WTC11 (cell line): ENCODE data around the gene IAH1. TPM values are rescaled to one million over a fixed set of nuclear protein-coding genes. Genes with fewer than 3 reads are reported as not detected.

Experiments
- ATAC-seq: fragments of 200-7000 bp; cut with Tn5 transposase; 2 replicates; pipeline ENCODE4 v1.10.0; 2021; ENCODE audit warnings: mild to moderate bottlenecking, moderate library complexity
- CTCF ChIA-PET: fragments of 300-600 bp; sonication (Branson Sonifier 250); formaldehyde crosslinking; loops from one replicate; lab custom pipeline; 2021; ENCODE audit warnings: antibody characterized with exemption; lab: Charles Lee
- POLR2A ChIA-PET: fragments of 350-600 bp; sonication (Branson Sonifier 250); formaldehyde crosslinking; loops from one replicate; lab custom pipeline; 2021; ENCODE audit warnings: antibody characterized with exemption; lab: Charles Lee
- DNase-seq: peaks from one replicate; pipeline ENCODE4 v3.0.0; 2021; ENCODE audit warnings: low spot score
- H3K27ac Mint-ChIP-seq: 2 replicates; pipeline ENCODE4 v1.8.0; 2021; ENCODE audit warnings: mixed read lengths
- H3K27me3 Mint-ChIP-seq: 2 replicates; pipeline ENCODE4 v1.8.0; 2021; ENCODE audit warnings: low read depth, mild to moderate bottlenecking, moderate library complexity, mixed read lengths
- H3K36me3 Mint-ChIP-seq: 2 replicates; pipeline ENCODE4 v1.8.0; 2021; ENCODE audit warnings: mixed read lengths
- H3K4me1 Mint-ChIP-seq: 2 replicates; pipeline ENCODE4 v1.8.0; 2022; ENCODE audit warnings: mixed read lengths
- H3K4me3 Mint-ChIP-seq: 2 replicates; pipeline ENCODE4 v1.8.0; 2021; ENCODE audit warnings: mild to moderate bottlenecking, moderate library complexity, mixed read lengths
- H3K9me3 Mint-ChIP-seq: 2 replicates; pipeline ENCODE4 v1.8.0; 2021; ENCODE audit warnings: mixed read lengths
- FOXJ3 ChIP-seq: sonication (generic); formaldehyde crosslinking; IDR thresholded peaks from 2 replicates; pipeline ENCODE4 v1.9.0; 2021; ENCODE audit warnings: missing genetic modification reagents, mild to moderate bottlenecking, borderline replicate concordance
- FOXK1 ChIP-seq: sonication (generic); formaldehyde crosslinking; IDR thresholded peaks from 2 replicates; pipeline ENCODE4 v1.8.0; 2022; ENCODE audit warnings: mild to moderate bottlenecking, moderate library complexity, missing genetic modification reagents
- JUN ChIP-seq: sonication (generic); formaldehyde crosslinking; IDR thresholded peaks from 2 replicates; pipeline ENCODE4 v1.8.0; 2023; ENCODE audit warnings: mild to moderate bottlenecking, missing genetic modification reagents
- MXD4 ChIP-seq: fragments of 250-450 bp; sonication (Bioruptor Pico); IDR thresholded peaks from 2 replicates; pipeline ENCODE4 v1.8.0; 2021; ENCODE audit warnings: mild to moderate bottlenecking, moderate library complexity, borderline replicate concordance
- NFE2L1 ChIP-seq: sonication (generic); formaldehyde crosslinking; IDR thresholded peaks from 2 replicates; pipeline ENCODE4 v1.8.1; 2023; ENCODE audit warnings: missing genetic modification reagents
- RORB ChIP-seq: fragments of 250-450 bp; sonication (Bioruptor Pico); IDR thresholded peaks from 2 replicates; pipeline ENCODE4 v1.9.0; 2021; ENCODE audit warnings: mild to moderate bottlenecking
- ZNF232 ChIP-seq: sonication (generic); formaldehyde crosslinking; IDR thresholded peaks from 2 replicates; pipeline ENCODE4 v1.8.0; 2022; ENCODE audit warnings: mild to moderate bottlenecking, missing genetic modification reagents
- ZNF396 ChIP-seq: fragments of 250-450 bp; sonication (Bioruptor Pico); IDR thresholded peaks from 2 replicates; pipeline ENCODE4 v1.8.0; 2021; ENCODE audit warnings: mild to moderate bottlenecking, moderate library complexity, borderline replicate concordance
- total RNA-seq: library from RNA; stranded (reverse); gene quantifications from 3 replicates; pipeline ENCODE4 v1.2.3, GENCODE V29; 2021
- TF ChIP-seq, protein P1 (sequence below): sonication (generic); formaldehyde crosslinking; IDR thresholded peaks from 2 replicates; pipeline ENCODE4 v1.8.1; 2022; ENCODE audit warnings: missing genetic modification reagents, borderline replicate concordance
- TF ChIP-seq, protein P2 (sequence below): sonication (generic); formaldehyde crosslinking; IDR thresholded peaks from 2 replicates; pipeline ENCODE4 v1.8.1; 2023; ENCODE audit warnings: mild to moderate bottlenecking, missing genetic modification reagents
- TF ChIP-seq, protein P3 (sequence below): sonication (generic); formaldehyde crosslinking; IDR thresholded peaks from 2 replicates; pipeline ENCODE4 v1.8.0; 2023; ENCODE audit warnings: missing genetic modification reagents
- TF ChIP-seq, protein P4 (sequence below): fragments of 250-450 bp; sonication (Bioruptor Pico); IDR thresholded peaks from 2 replicates; pipeline ENCODE4 v1.9.0; 2021; ENCODE audit warnings: mild to moderate bottlenecking
- TF ChIP-seq, protein P5 (sequence below): fragments of 250-450 bp; sonication (Bioruptor Pico); IDR thresholded peaks from 2 replicates; pipeline ENCODE4 v1.9.0; 2021; ENCODE audit warnings: moderate library complexity, mild to moderate bottlenecking, inconsistent platforms, borderline replicate concordance
- TF ChIP-seq, protein P6 (sequence below): fragments of 250-450 bp; sonication (Bioruptor Pico); IDR thresholded peaks from 2 replicates; pipeline ENCODE4 v1.8.0; 2021; ENCODE audit warnings: mild to moderate bottlenecking
- TF ChIP-seq, protein P7 (sequence below): sonication (generic); formaldehyde crosslinking; IDR thresholded peaks from 2 replicates; pipeline ENCODE4 v1.8.0; 2022; ENCODE audit warnings: mild to moderate bottlenecking, missing genetic modification reagents
- TF ChIP-seq, protein P8 (sequence below): sonication (generic); formaldehyde crosslinking; IDR thresholded peaks from 2 replicates; pipeline ENCODE4 v1.8.1; 2022; ENCODE audit warnings: low read depth, mild to moderate bottlenecking, moderate library complexity, missing genetic modification reagents, borderline replicate concordance

IAH1 gene
- total RNA-seq, 1 experiment from 2014 or later, result 14.4 TPM

DNA sequence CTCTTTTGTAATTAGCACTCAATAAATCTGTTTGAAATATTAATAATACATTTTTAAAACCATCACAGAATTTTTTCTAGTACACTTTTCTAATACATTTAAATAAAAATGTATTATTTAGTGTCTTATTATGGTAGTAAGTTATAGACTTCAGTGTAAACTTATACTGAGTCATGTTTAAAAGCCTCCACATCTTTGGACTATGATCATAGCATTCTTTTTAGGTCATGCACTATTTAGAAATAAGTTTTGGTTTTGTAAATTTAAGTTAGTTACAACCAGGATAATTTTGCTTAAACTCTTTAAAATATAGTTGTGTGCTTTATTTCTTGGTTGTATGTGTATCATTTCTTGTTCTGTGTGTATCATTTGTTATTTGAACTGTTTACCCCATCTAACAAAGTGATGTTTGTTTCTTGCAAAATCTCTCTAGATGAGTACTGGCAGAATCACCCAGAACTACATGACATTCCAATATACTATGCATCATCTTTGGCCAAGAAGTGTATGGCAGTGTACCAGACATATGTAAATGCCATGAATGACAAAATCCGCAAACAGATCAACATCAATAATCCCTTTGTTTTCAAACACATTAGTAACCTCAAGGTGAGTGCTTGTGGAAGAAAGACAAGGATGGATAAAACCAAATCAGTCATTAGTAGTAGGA, 34.2 kb upstream of the IAH1 start:
- no peak overlapping the region for H3K27ac Mint-ChIP-seq
- peaks cover 67% of the 10 kb centered on the region for H3K36me3 Mint-ChIP-seq
- DNase-seq, result no peak
- no peaks in the 10 kb centered on the region for H3K27me3 Mint-ChIP-seq
- ATAC-seq, result no peak
- CTCF ChIA-PET, result no interaction called here
- no peak overlapping the region for H3K4me3 Mint-ChIP-seq
- POLR2A ChIA-PET, result no interaction called here
- TF ChIP-seq, protein P1, sequence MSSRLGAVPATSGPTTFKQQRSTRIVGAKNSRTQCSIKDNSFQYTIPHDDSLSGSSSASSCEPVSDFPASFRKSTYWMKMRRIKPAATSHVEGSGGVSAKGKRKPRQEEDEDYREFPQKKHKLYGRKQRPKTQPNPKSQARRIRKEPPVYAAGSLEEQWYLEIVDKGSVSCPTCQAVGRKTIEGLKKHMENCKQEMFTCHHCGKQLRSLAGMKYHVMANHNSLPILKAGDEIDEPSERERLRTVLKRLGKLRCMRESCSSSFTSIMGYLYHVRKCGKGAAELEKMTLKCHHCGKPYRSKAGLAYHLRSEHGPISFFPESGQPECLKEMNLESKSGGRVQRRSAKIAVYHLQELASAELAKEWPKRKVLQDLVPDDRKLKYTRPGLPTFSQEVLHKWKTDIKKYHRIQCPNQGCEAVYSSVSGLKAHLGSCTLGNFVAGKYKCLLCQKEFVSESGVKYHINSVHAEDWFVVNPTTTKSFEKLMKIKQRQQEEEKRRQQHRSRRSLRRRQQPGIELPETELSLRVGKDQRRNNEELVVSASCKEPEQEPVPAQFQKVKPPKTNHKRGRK (CRISPR knock-in tag), result no peak
- TF ChIP-seq, protein P2, sequence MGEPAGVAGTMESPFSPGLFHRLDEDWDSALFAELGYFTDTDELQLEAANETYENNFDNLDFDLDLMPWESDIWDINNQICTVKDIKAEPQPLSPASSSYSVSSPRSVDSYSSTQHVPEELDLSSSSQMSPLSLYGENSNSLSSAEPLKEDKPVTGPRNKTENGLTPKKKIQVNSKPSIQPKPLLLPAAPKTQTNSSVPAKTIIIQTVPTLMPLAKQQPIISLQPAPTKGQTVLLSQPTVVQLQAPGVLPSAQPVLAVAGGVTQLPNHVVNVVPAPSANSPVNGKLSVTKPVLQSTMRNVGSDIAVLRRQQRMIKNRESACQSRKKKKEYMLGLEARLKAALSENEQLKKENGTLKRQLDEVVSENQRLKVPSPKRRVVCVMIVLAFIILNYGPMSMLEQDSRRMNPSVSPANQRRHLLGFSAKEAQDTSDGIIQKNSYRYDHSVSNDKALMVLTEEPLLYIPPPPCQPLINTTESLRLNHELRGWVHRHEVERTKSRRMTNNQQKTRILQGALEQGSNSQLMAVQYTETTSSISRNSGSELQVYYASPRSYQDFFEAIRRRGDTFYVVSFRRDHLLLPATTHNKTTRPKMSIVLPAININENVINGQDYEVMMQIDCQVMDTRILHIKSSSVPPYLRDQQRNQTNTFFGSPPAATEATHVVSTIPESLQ (CRISPR knock-in tag), result no peak
- TF ChIP-seq FOXK1 (CRISPR knock-in tag) (no peak), RORB (no peak), FOXJ3 (CRISPR knock-in tag) (no peak), JUN (no peak), ZNF232 (no peak)
- TF ChIP-seq, protein P3, sequence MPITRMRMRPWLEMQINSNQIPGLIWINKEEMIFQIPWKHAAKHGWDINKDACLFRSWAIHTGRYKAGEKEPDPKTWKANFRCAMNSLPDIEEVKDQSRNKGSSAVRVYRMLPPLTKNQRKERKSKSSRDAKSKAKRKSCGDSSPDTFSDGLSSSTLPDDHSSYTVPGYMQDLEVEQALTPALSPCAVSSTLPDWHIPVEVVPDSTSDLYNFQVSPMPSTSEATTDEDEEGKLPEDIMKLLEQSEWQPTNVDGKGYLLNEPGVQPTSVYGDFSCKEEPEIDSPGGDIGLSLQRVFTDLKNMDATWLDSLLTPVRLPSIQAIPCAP, result no peak
- TF ChIP-seq, protein P4, sequence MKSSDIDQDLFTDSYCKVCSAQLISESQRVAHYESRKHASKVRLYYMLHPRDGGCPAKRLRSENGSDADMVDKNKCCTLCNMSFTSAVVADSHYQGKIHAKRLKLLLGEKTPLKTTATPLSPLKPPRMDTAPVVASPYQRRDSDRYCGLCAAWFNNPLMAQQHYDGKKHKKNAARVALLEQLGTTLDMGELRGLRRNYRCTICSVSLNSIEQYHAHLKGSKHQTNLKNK (CRISPR knock-in tag), result no peak
- TF ChIP-seq, protein P5, sequence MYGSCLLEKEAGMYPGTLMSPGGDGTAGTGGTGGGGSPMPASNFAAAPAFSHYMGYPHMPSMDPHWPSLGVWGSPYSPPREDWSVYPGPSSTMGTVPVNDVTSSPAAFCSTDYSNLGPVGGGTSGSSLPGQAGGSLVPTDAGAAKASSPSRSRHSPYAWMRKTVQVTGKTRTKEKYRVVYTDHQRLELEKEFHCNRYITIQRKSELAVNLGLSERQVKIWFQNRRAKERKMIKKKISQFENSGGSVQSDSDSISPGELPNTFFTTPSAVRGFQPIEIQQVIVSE (CRISPR knock-in tag), result no peak
- TF ChIP-seq, all 79 proteins: peak for 0
- Mint-ChIP-seq H3K4me1 (no peaks in the 10 kb centered on the region), H3K9me3 (no peaks in the 10 kb centered on the region)

DNA sequence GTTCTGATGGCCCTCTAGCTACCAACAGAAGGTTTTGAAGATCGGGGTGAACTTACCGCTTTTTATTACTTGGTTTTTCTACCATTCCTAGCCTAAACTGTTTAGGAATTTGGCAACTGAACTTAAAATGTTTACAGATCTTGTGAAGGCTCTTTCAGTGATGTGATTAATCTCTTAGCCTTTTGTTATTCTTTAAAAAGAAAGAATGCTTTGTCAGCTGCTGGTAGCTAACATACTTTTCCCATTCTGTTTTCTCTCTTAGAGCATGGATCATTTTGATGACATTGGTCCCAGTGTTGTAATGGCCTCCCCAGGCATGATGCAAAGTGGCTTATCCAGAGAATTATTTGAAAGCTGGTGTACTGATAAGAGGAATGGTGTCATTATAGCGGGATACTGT, 32.8 kb upstream of the IAH1 start:
- CTCF ChIA-PET, result no interaction called here

More for the DNA sequence above, 32.8 kb upstream of the IAH1 start:
- H3K27me3 Mint-ChIP-seq, result no peaks in the 10 kb centered on the region
- no peak overlapping the region for H3K27ac Mint-ChIP-seq
- ATAC-seq (no peak), DNase-seq (no peak)
- TF ChIP-seq, protein P6, sequence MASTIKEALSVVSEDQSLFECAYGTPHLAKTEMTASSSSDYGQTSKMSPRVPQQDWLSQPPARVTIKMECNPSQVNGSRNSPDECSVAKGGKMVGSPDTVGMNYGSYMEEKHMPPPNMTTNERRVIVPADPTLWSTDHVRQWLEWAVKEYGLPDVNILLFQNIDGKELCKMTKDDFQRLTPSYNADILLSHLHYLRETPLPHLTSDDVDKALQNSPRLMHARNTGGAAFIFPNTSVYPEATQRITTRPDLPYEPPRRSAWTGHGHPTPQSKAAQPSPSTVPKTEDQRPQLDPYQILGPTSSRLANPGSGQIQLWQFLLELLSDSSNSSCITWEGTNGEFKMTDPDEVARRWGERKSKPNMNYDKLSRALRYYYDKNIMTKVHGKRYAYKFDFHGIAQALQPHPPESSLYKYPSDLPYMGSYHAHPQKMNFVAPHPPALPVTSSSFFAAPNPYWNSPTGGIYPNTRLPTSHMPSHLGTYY (CRISPR knock-in tag), result no peak
- TF ChIP-seq, protein P7, sequence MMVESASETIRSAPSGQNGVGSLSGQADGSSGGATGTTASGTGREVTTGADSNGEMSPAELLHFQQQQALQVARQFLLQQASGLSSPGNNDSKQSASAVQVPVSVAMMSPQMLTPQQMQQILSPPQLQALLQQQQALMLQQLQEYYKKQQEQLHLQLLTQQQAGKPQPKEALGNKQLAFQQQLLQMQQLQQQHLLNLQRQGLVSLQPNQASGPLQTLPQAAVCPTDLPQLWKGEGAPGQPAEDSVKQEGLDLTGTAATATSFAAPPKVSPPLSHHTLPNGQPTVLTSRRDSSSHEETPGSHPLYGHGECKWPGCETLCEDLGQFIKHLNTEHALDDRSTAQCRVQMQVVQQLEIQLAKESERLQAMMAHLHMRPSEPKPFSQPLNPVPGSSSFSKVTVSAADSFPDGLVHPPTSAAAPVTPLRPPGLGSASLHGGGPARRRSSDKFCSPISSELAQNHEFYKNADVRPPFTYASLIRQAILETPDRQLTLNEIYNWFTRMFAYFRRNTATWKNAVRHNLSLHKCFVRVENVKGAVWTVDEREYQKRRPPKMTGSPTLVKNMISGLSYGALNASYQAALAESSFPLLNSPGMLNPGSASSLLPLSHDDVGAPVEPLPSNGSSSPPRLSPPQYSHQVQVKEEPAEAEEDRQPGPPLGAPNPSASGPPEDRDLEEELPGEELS (CRISPR knock-in tag), result no peak
- TF ChIP-seq FOXK1 (CRISPR knock-in tag), result no peak
- no peak for TF ChIP-seq NFE2L1
- no peak for TF ChIP-seq MXD4 (CRISPR knock-in tag)
- no peak for TF ChIP-seq ZNF396
- TF ChIP-seq, protein P8, sequence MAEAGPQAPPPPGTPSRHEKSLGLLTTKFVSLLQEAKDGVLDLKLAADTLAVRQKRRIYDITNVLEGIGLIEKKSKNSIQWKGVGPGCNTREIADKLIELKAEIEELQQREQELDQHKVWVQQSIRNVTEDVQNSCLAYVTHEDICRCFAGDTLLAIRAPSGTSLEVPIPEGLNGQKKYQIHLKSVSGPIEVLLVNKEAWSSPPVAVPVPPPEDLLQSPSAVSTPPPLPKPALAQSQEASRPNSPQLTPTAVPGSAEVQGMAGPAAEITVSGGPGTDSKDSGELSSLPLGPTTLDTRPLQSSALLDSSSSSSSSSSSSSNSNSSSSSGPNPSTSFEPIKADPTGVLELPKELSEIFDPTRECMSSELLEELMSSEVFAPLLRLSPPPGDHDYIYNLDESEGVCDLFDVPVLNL (CRISPR knock-in tag), result no peak
- TF ChIP-seq, protein P1 (CRISPR knock-in tag), result no peak
- H3K9me3 Mint-ChIP-seq, result no peaks in the 10 kb centered on the region
- H3K36me3 Mint-ChIP-seq, result peaks cover 69% of the 10 kb centered on the region
- POLR2A ChIA-PET, result no interaction called here
- H3K4me1 Mint-ChIP-seq, result no peaks in the 10 kb centered on the region
- H3K4me3 Mint-ChIP-seq, result no peak overlapping the region
